EL (cell line): Measurements from ENCODE around the gene AMFR.
"Not testable (repeated sequence)": the region's sequence is repeated elsewhere in the genome, so short reads cannot be mapped to it uniquely, and the experiment has no call there.

Source experiments
- DNase-seq: peaks from one replicate; pipeline ENCODE4 v3.0.0-alpha.2; 2016

AMFR gene

GRCh38 chr16:56387396-56387795 lies 37.9 kb downstream of the AMFR start:
- peak; percentile 43 for DNase-seq

- DNase-seq: no peak
Observed at GRCh38 chr16:56384074-56384721, 41.1 kb downstream of the AMFR start.

DNA sequence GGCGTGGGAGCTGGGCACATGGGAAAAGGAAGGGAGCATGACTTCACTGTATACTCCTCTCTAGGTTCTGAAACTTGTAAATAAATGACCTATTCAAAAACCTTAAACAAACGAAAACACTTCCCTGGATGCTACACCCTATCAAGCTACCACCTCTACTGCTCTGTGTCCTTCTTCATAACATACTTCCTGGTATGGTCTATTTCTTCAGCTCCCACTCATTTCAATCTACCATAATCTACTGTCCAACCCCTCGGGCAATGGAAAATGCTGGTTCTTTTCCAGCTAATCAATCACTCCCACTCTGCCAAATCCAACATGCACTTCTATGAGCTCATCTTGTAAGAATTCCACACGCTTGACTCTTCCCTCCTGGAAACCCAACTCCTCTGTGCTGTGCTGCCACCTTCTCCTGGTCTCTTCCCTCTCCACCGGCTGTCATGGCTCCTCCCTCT lies 42.4 kb downstream of the AMFR start:
- DNase-seq: peak; percentile 94

- no peak for DNase-seq
Observed at GRCh38 chr16:56382459-56382858, 42.9 kb downstream of the AMFR start.

DNA sequence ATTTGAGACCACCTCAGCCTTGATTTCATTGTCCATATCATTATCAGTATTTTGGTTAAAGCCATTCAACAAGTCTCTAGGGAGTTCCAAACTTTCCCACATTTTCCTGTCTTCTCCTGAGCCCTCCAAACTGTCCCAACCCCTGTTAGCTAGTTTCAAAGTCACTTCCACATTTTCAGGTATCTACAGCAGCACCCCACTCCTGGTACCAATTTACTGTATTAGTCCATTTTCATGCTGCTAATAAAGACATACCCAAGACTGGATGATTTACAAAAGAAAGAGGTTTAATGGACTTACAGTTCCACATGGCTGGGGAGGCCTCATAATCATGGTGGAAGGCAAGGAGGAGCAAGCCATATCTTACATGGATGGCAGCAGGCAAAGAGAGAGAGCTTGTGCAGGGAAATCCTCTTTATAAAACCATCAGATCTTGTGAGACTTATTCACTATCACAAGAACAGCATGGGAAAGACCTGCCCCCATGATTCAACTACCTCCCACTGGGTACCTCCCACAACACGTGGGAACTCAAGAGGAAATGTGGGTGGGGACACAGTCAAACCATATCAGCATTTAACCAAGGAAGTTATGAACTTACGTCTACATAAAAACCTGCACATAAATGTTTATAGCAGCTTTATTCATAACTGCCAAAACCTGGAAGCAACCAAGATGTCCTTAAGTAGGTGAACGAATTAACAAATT lies 44.4 kb downstream of the AMFR start:
- not testable (repeated sequence) for DNase-seq

- DNase-seq: not testable (repeated sequence)
Observed at GRCh38 chr16:56379044-56379443, 46.3 kb downstream of the AMFR start.

DNA sequence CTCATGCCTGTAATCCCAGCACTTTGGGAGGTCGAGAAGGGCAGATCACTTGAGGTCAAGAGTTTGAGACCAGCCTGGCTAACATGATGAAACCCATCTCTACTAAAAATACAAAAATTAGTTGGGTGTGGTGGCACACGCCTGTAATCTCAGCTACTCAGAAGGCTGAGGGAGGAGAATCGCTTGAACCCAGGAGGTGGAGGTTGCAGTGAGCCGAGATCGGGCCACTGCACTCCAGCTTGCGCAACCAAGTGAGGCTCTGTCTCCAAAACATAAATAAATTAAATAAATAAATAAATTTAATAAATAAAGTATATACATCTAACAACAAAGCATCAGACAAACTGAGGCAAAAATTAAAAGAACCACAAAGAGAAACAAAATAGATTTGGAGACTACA lies 49.6 kb downstream of the AMFR start:
- DNase-seq: not testable (repeated sequence)

DNA sequence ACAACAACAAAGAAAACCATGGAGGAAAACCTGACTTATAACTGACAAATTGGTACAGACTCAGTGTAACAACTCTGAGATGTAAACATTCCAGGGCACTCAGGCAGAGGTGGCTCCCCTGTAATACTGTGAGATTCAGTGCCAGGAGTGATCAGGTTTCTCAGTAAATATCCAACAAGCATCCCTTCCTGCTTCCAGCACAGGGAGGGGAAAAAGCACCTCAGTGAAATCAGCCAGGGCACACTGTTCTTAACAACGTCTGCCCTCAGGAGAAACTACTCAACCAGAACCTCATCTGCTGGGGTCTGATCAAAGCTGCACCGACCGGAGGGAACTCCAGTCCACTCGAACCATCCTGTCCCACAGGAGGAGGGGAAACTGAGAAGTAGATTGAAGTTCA lies 52.3 kb downstream of the AMFR start:
- DNase-seq: no peak

DNA sequence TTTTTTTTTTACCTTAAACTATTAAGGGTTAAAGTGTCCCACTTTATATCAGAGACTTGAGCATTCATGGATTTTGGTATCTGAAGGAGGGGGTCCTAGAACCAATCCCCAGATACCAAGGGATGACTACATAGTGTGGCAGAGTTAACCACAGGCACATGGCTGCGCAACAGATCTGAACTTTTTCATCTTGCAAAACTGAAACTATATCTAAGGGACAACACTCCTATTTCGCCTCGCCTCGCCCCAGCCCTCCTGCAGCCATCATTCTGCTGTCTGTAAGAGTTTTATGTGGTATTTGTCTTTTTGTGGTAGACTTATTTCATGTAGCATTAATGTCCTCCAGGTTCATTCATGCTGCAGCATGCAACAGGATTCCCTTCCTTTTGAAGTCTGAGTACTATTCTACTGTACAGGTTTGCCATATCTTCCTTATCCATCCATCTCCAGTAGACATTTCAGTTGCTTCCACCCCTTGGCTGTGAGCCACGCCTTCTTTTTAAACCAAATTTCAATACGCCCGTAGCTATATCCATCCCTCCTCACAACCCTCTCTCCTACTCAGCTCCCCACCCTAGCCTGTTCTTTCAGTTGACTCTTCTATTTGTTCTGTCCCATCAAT lies 53.2 kb downstream of the AMFR start:
- DNase-seq: no peak

DNA sequence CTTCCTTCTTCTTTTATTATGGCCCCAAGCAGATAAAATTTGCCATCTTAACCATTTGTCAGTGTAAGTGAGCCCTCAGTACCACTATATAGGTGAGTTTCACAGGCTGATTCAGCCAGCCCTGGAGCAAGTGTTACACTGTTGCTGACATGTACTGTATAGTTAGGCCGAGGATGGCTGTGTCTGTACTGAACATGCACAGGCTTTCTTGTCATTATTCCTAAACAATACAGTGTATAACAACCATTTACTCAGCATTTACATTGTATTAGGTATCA lies 53.7 kb downstream of the AMFR start:
- DNase-seq: no peak

- peak; percentile 79 for DNase-seq
Observed at GRCh38 chr16:56370875-56371659, 54.3 kb downstream of the AMFR start.

- DNase-seq: peak; percentile 34
Observed at GRCh38 chr16:56370185-56370874, 55.0 kb downstream of the AMFR start.

- DNase-seq: no peak
Observed at GRCh38 chr16:56369202-56369601, 56.1 kb downstream of the AMFR start.

DNA sequence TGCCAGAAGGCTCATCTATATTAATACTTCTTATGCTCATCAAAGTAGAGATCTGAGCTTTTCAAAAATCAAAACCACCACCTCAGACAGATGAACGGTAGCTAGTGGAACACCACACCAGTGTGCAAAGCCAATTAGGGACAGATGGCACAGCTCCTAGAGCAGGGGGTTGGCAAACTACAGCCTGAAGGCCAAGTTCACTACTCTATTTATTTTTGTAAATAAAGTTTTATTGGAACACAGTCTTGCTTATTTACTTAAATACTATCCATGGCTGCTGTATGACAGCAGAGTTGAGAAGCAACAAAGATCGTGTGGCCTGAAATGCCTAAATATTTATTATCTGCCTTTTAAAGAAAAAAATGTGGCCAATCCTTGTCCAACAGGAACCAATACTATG lies 56.8 kb downstream of the AMFR start:
- no peak for DNase-seq

GRCh38 chr16:56367764-56368163 lies 57.6 kb downstream of the AMFR start:
- DNase-seq: no peak

- DNase-seq: no peak
Observed at GRCh38 chr16:56366945-56367344, 58.4 kb downstream of the AMFR start.

DNA sequence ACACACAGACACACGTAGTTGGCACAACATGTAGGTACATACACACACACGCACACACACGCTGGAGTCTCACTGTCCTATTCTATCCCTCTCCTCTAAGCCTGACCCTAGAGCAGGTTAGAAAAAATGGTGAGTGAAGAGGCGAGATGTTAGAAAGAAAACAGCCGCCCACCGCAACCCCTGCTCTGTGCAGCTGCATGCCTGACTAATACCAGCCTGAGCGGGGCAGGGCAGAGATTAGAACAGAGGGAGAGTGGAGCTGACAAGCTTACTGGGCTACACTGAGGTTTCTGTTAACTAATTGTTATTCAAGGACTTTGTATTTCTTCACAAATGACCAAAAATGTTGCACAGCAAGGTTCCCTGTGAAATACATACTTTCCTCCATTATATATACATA lies 59.8 kb downstream of the AMFR start:
- DNase-seq: no peak

DNA sequence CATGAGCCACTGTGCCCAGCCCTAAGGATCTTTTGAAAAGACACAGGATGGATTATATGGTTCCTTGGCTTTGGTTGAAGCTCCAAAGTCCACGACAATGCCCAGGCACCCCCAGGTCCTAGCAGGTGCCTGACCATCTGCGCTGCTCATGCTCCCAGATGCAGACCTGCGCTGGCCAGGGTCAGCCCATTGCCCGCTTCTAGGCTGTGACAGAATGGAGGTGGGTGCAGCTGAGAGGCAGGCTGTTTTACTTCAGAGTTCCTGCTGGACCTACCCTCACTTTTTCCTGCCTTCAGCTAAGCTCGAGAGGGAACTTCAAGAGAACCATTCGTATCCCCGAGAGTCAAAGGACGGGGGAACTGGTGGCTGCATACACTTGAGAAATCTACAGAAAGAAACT lies 60.5 kb downstream of the AMFR start:
- no peak for DNase-seq

- DNase-seq: no peak
Observed at GRCh38 chr16:56363781-56364565, 61.4 kb downstream of the AMFR start.

GRCh38 chr16:56363181-56363716 lies 62.1 kb downstream of the AMFR start:
- no peak for DNase-seq

- DNase-seq: no peak
Observed at GRCh38 chr16:56362706-56363105, 62.6 kb downstream of the AMFR start.
